Hepatocyte (in vitro differentiated cells): ENCODE results near the gene TXNDC17.

ENCODE experiments used
- EZH2 ChIP-seq: fragments of 200-600 bp; sonication (generic); IDR thresholded peaks from 2 replicates; pipeline ENCODE4 v1.6.1; 2016; ENCODE audit warnings: antibody characterized with exemption, mild to moderate bottlenecking, borderline replicate concordance
- EZH2phosphoT487 ChIP-seq: fragments of 200-600 bp; sonication (generic); IDR thresholded peaks from one replicate; pipeline ENCODE4 v1.6.1; 2018; ENCODE audit warnings: antibody characterized with exemption, mild to moderate bottlenecking, low read depth, moderate library complexity; ENCODE audit not compliant: unreplicated experiment, severe bottlenecking
- TF ChIP-seq, protein P1 (sequence below): fragments of 200-600 bp; sonication (generic); IDR thresholded peaks from 2 replicates; pipeline ENCODE4 v1.5.1; 2016; ENCODE audit warnings: antibody characterized with exemption, mild to moderate bottlenecking; ENCODE audit not compliant: poor library complexity

- TF ChIP-seq, protein P1, sequence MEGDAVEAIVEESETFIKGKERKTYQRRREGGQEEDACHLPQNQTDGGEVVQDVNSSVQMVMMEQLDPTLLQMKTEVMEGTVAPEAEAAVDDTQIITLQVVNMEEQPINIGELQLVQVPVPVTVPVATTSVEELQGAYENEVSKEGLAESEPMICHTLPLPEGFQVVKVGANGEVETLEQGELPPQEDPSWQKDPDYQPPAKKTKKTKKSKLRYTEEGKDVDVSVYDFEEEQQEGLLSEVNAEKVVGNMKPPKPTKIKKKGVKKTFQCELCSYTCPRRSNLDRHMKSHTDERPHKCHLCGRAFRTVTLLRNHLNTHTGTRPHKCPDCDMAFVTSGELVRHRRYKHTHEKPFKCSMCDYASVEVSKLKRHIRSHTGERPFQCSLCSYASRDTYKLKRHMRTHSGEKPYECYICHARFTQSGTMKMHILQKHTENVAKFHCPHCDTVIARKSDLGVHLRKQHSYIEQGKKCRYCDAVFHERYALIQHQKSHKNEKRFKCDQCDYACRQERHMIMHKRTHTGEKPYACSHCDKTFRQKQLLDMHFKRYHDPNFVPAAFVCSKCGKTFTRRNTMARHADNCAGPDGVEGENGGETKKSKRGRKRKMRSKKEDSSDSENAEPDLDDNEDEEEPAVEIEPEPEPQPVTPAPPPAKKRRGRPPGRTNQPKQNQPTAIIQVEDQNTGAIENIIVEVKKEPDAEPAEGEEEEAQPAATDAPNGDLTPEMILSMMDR = no peak
- no peak for TF ChIP-seq EZH2
- TF ChIP-seq EZH2phosphoT487 = no peak
Measured at GRCh38 chr17:6674586-6674985, 33.7 kb downstream of the TXNDC17 start.
